HG03354 (cell line): Measurements from ENCODE around the gene CSH1.
"Not testable (repeated sequence)": the region's sequence is repeated elsewhere in the genome, so short reads cannot be mapped to it uniquely, and the experiment has no call there.

Experiments used
- ATAC-seq: cut with Tn5 transposase; IDR thresholded peaks from one replicate; pipeline ENCODE4 v1.9.1; 2021; ENCODE audit warnings: mild to moderate bottlenecking; ENCODE audit not compliant: unreplicated experiment, poor library complexity, severe bottlenecking

CSH1 gene

GRCh38 chr17:63929860-63930766 lies 33.7 kb upstream of the CSH1 start:
- ATAC-seq: no peak

GRCh38 chr17:63928966-63929695 lies 32.8 kb upstream of the CSH1 start:
- ATAC-seq: no peak

GRCh38 chr17:63928172-63928666 lies 31.8 kb upstream of the CSH1 start:
- no peak for ATAC-seq

- no peak for ATAC-seq
These were observed 31.2 kb upstream of the CSH1 start for GRCh38 chr17:63927464-63928171.

- ATAC-seq: no peak
These were observed 29.8 kb upstream of the CSH1 start for GRCh38 chr17:63926164-63926563.

GRCh38 chr17:63925615-63926014 lies 29.2 kb upstream of the CSH1 start:
- no peak for ATAC-seq

GRCh38 chr17:63922402-63922801 lies 26.0 kb upstream of the CSH1 start:
- peak; percentile 60 for ATAC-seq

GRCh38 chr17:63920779-63921178 lies 24.4 kb upstream of the CSH1 start:
- ATAC-seq: not testable (repeated sequence)

GRCh38 chr17:63920050-63920449 lies 23.7 kb upstream of the CSH1 start:
- ATAC-seq: not testable (repeated sequence)

- peak; percentile 69 for ATAC-seq
These were observed 22.9 kb upstream of the CSH1 start for GRCh38 chr17:63919311-63919723.

GRCh38 chr17:63918789-63919305 lies 22.5 kb upstream of the CSH1 start, which contains the start of gene GH1:
TSS of gene GH1 (minus strand) at chr17:63918839. CDS start at chr17:63918776, 63 bp downstream.
- not testable (repeated sequence) for ATAC-seq

- no peak for ATAC-seq
These were observed 21.9 kb upstream of the CSH1 start for GRCh38 chr17:63918305-63918704.

GRCh38 chr17:63917646-63918045 lies 21.3 kb upstream of the CSH1 start:
- no peak for ATAC-seq

GRCh38 chr17:63917206-63917605 lies 20.8 kb upstream of the CSH1 start:
- ATAC-seq: not testable (repeated sequence)

- no peak for ATAC-seq
These were observed 20.3 kb upstream of the CSH1 start for GRCh38 chr17:63916566-63917185.

GRCh38 chr17:63915753-63916152 lies 19.4 kb upstream of the CSH1 start:
- not testable (repeated sequence) for ATAC-seq

GRCh38 chr17:63914471-63914870 lies 18.1 kb upstream of the CSH1 start:
- no peak for ATAC-seq

- no peak for ATAC-seq
These were observed 15.3 kb upstream of the CSH1 start for GRCh38 chr17:63911657-63912100.

- no peak for ATAC-seq
These were observed 14.8 kb upstream of the CSH1 start, which contains the start of gene CSHL1 for GRCh38 chr17:63911041-63911635. TSS of gene CSHL1 (minus strand) at chr17:63911258. CDS start at chr17:63911196, 62 bp downstream.
